HFF-Myc (cell line): ENCODE results near the gene MYH7.
"Not testable (repeated sequence)": the region's sequence is repeated elsewhere in the genome, so short reads cannot be mapped to it uniquely, and the experiment has no call there.

Experiments used
- DNase-seq: peaks from one replicate; pipeline ENCODE4 v3.0.0-alpha.2; 2011; ENCODE audit warnings: low read depth; ENCODE audit errors: extremely low read depth
- H3K4me3 ChIP-seq: replicated peaks from 2 replicates; pipeline ENCODE4 v1.5.1; 2011; ENCODE audit warnings: low read depth, mild to moderate bottlenecking, control low read depth, low read length
- TF ChIP-seq, protein P1 (sequence below): IDR thresholded peaks from 2 replicates; pipeline ENCODE4 v1.5.1; 2012; ENCODE audit warnings: mild to moderate bottlenecking, low read depth, low read length, control low read depth; ENCODE audit errors: missing control alignments

The MYH7 gene

DNA sequence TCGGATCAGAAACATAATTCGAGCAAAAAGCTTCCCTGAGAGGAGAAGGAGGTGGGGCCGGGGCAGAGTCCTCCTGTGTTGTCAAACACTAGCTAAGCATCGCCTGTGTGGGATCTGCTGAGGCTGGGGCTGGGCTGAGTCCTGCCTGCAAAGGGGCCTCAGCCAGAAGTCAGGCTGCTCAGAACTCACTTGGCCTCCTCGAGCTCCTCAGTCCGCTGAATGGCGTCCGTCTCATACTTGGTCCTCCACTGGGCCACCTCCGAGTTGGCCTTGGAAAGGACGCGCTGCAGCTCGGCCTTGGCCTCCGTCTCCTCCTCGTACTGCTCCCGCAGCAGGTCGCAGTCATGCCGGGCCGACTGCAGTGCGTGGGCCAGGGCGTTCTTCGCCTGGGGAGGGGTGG, 17.4 kb downstream of the MYH7 start:
- no peak overlapping the region for H3K4me3 ChIP-seq
- DNase-seq: no peak
- TF ChIP-seq, protein P1, sequence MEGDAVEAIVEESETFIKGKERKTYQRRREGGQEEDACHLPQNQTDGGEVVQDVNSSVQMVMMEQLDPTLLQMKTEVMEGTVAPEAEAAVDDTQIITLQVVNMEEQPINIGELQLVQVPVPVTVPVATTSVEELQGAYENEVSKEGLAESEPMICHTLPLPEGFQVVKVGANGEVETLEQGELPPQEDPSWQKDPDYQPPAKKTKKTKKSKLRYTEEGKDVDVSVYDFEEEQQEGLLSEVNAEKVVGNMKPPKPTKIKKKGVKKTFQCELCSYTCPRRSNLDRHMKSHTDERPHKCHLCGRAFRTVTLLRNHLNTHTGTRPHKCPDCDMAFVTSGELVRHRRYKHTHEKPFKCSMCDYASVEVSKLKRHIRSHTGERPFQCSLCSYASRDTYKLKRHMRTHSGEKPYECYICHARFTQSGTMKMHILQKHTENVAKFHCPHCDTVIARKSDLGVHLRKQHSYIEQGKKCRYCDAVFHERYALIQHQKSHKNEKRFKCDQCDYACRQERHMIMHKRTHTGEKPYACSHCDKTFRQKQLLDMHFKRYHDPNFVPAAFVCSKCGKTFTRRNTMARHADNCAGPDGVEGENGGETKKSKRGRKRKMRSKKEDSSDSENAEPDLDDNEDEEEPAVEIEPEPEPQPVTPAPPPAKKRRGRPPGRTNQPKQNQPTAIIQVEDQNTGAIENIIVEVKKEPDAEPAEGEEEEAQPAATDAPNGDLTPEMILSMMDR: no peak

DNA sequence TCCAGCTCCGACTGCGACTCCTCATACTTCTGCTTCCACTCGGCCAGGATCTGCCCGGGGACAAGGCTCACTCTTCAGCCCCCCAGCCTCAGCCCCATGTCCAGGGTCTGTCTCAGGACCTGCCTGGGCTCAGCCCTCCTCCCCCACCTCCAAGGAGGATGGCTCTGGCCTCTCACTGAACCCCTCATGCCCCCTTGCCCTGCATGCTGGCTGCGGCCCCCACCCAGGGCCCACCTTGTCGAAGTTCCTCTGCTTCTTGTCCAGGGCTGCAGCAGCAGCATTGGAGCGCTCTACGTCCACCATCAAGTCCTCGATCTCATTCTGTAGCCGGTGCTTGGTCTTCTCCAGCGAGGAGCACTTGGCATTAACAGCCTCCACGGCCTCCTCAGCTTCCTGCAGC, 18.2 kb downstream of the MYH7 start:
- H3K4me3 ChIP-seq, DNase-seq: not testable (repeated sequence)

DNA sequence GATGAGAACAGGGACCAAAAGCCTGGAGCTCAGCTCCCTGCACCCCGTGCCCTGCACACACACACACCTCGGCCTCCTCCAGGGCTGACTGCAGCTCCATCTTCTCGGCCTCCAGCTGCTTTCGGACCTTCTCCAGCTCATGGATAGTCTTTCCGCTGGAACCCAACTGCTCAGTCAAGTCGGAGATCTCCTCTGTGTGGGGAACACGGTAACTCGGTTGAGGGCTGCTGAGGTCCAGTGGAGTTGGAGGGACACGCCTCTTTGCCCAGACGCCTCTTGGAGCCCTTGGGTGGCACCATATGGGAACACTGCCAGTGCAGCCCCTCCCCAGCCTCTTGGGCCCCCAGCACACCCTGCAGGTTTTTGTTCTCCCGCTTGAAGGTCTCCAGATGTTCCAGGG, 18.7 kb downstream of the MYH7 start:
- no peak for DNase-seq
- no peak overlapping the region for H3K4me3 ChIP-seq
- TF ChIP-seq, protein P1: no peak

DNA sequence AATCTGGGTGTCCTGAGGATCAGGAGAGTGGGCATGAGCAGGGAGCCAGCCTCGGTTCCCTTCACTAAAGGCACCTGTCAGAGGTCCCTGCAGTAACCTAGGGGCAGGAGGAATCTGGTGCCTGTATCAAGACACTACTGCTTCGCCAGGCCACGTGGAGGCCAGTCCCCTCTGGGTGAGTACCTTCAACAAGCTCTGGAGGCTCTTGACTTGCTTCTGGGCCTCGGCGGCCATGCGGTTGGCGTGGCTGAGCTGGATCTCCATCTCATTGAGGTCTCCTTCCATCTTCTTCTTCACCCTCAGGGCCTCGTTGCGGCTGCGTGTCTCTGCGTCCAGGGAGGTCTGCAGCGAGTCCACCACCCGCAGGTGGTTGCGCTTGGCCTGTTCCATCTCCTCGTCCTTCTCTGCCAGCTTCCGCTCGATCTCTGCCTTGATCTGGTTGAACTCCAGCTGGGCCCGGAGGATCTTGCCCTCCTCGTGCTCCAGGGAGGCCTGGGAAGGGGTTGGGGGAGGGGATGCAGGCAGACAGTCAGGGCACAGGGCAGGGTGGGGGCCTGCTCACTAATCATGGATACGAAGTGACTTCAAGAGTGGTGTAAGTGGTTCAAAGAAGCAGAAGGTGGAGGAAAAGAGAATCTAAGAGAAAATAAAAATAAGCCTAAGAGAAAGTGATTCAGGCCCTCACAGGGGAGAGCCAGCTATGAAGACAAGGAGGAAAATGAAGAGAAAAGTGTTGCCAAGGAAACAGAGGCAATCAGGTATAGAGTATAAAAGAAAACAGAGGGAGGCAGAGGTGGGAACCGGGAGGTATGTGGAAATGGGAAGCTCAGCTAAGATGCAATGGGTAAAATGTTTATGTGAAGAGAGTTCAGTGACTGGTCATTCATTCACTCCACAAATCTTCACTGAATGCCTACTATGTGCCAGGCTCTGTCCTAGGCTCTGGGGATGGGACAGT, 19.4 kb downstream of the MYH7 start:
- TF ChIP-seq, protein P1: no peak
- DNase-seq: no peak
- no peak overlapping the region for H3K4me3 ChIP-seq

DNA sequence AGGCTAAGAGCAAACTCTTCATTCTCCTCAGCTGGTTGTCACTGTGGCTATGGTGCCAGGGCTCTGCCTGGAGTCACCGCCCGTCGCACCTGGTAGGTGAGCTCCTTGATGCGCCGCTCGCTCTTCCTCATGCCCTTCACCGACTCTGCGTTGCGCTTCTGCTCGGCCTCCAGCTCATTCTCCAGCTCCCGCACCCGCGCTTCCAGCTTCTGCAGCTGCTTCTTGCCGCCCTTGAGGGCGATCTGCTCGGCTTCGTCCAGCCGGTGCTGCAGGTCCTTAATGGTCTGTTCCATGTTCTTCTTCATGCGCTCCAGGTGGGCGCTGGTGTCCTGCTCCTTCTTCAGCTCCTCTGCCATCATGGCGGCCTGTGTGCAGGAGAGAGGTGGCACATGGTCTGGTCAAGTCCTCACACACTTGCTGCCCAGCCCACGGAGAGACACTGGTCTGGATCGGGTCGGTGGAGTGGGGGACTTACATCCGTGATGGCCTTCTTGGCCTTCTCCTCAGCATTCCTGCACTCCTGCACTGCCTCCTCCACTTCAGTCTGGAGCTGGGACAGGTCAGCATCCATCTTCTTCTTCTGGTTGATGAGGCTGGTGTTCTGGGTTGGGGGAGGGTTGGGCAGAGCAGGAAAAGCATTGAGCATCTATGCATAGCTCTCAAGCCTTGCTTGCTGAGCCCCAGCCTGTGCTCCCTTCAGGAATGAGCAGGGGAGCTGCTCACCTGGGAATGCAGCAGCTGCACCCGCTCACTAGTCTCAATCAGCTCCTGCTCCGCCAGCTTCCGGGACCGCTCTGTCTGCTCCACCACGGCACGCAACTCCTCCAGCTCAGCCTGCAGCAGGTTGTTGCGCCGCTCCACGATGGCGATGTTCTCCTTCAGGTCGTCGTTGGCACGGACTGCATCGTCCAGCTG, 20.3 kb downstream of the MYH7 start:
- TF ChIP-seq, protein P1: no peak
- DNase-seq: no peak

DNA sequence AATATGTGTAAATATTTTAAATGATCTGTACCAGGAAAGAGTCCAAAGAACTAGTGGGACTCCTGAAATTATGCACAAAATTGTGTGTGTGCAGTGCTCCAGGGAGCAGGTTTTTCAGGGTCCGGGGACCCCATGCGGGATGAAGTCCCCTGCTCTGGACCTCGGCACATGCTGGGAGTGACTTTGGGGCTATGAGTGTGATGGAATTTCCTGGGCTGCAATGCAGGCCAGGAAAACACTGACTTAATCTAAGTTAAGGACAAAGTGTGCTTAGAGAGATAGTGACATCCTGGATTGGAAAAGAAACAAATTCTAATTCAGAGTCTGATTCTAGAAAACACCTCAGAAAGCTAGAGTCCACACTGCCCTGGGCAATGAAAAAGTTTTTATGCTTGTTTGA, 21.2 kb downstream of the MYH7 start:
- TF ChIP-seq, protein P1: no peak
- DNase-seq: no peak
- H3K4me3 ChIP-seq: no peak overlapping the region

More for the DNA sequence above, 20.3 kb downstream of the MYH7 start:
- no peak overlapping the region for H3K4me3 ChIP-seq

DNA sequence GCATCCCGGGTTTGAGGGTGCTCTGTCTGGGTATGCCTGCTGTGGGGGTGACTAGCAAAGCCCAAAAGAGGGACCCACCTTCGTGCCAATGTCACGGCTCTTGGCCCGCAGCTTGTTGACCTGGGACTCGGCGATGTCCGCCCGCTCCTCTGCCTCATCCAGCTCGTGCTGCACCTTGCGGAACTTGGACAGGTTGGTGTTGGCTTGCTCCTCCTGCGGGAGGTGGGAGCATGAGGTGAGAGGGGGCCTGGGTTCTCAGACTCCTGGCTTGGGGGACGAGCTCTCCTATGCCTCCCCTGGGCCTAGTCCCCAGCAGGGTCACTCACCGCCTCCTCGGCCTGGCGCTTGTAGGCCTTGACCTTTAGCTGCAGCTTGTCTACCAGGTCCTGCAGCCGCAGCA, 21.8 kb downstream of the MYH7 start:
- no peak overlapping the region for H3K4me3 ChIP-seq
- TF ChIP-seq, protein P1: no peak
- no peak for DNase-seq
